Measurements from ENCODE around the gene NBPF8. TPM values are rescaled to one million over a fixed set of nuclear protein-coding genes. Genes with fewer than 3 reads are reported as not detected.
"Not testable (repeated sequence)": the region's sequence is repeated elsewhere in the genome, so short reads cannot be mapped to it uniquely, and the experiment has no call there.

NBPF8 gene, protein sequence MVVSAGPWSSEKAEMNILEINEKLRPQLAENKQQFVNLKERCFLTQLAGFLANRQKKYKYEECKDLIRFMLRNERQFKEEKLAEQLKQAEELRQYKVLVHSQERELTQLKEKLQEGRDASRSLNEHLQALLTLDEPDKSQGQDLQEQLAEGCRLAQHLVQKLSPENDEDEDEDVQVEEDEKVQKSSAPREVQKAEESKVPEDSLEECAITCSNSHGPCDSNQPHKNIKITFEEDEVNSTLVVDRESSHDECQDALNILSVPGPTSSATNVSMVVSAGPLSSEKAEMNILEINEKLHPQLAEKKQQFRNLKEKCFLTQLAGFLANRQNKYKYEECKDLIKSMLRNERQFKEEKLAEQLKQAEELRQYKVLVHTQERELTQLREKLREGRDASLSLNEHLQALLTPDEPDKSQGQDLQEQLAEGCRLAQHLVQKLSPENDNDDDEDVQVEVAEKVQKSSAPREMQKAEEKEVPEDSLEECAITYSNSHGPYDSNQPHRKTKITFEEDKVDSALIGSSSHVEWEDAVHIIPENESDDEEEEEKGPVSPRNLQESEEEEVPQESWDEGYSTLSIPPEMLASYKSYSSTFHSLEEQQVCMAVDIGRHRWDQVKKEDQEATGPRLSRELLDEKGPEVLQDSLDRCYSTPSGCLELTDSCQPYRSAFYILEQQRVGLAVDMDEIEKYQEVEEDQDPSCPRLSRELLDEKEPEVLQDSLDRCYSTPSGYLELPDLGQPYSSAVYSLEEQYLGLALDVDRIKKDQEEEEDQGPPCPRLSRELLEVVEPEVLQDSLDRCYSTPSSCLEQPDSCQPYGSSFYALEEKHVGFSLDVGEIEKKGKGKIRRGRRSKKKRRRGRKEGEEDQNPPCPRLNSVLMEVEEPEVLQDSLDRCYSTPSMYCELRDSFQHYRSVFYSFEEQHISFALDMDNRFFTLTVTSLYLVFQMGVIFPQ
- polyA plus RNA-seq (2012; ENCODE audit: insufficient read length, low read depth) = 6.5 TPM

- TF ChIP-seq SIN3A, TAF1 (IDR thresholded peaks at IDR 0.05; ENCODE audit: borderline replicate concordance, insufficient read depth, low read length): not testable (repeated sequence)
- TF ChIP-seq, protein P1, sequence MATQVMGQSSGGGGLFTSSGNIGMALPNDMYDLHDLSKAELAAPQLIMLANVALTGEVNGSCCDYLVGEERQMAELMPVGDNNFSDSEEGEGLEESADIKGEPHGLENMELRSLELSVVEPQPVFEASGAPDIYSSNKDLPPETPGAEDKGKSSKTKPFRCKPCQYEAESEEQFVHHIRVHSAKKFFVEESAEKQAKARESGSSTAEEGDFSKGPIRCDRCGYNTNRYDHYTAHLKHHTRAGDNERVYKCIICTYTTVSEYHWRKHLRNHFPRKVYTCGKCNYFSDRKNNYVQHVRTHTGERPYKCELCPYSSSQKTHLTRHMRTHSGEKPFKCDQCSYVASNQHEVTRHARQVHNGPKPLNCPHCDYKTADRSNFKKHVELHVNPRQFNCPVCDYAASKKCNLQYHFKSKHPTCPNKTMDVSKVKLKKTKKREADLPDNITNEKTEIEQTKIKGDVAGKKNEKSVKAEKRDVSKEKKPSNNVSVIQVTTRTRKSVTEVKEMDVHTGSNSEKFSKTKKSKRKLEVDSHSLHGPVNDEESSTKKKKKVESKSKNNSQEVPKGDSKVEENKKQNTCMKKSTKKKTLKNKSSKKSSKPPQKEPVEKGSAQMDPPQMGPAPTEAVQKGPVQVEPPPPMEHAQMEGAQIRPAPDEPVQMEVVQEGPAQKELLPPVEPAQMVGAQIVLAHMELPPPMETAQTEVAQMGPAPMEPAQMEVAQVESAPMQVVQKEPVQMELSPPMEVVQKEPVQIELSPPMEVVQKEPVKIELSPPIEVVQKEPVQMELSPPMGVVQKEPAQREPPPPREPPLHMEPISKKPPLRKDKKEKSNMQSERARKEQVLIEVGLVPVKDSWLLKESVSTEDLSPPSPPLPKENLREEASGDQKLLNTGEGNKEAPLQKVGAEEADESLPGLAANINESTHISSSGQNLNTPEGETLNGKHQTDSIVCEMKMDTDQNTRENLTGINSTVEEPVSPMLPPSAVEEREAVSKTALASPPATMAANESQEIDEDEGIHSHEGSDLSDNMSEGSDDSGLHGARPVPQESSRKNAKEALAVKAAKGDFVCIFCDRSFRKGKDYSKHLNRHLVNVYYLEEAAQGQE (IDR thresholded peaks at IDR 0.05; ENCODE audit: insufficient read depth in 1 of 2, low read depth in 2 of 2, low read length in 2 of 2) = not testable (repeated sequence)
Observed at GRCh38 chr1:120414911-120415480, at the start of gene NBPF8. Gene NBPF8 (plus strand): TSS chr1:120415035. CDS start chr1:120436523, 21,488 bp downstream.

Measured in PFSK-1 (cell line).